Transverse colon (tissue), 4 donors: Measurements from ENCODE around the gene PLCL1.

ENCODE experiments used
- CTCF ChIP-seq, 5 experiments: fragments of 200-600 bp in 3 of 5; fragments of 450-650 bp in 2 of 5; sonication (generic) in 3 of 5; IDR thresholded peaks; 1 replicate in 2 of 5; 2 replicates in 3 of 5; pipeline ENCODE4 v1.5.1; 2016 to 2017; ENCODE audit warnings: antibody characterized with exemption in 5 of 5, inconsistent platforms in 3 of 5, mild to moderate bottlenecking in 2 of 5, moderate library complexity in 1 of 5
- EP300 ChIP-seq: sonication (generic); formaldehyde crosslinking; IDR thresholded peaks from one replicate; pipeline ENCODE4 v1.6.1; 2017; ENCODE audit warnings: antibody characterized with exemption, low read depth
- POLR2A ChIP-seq: fragments of 450-650 bp; IDR thresholded peaks from one replicate; pipeline ENCODE4 v1.6.1; 2016; ENCODE audit warnings: antibody characterized with exemption, mild to moderate bottlenecking, moderate library complexity
- POLR2AphosphoS5 ChIP-seq, 3 donors: sonication (generic); formaldehyde crosslinking; IDR thresholded peaks; one replicate each; pipeline ENCODE4 v1.6.1; 2016; ENCODE audit warnings: antibody characterized with exemption in 3 of 3

GRCh38 chr2:197972061-197972460 lies 167.7 kb downstream of the PLCL1 start:
- TF ChIP-seq CTCF (IDR thresholded peaks at IDR 0.05) = no peak
- TF ChIP-seq POLR2A = no peak
- no peak for TF ChIP-seq POLR2AphosphoS5 (IDR thresholded peaks at IDR 0.05)
- no peak for TF ChIP-seq EP300
